B cell (primary cell): ENCODE data around the gene MRPS12. TPM values are rescaled to one million over a fixed set of nuclear protein-coding genes. Genes with fewer than 3 reads are reported as not detected.
A peak's percentile ranks its signal among the peaks of the same experiment; 100 is the strongest.

Experiments
- ATAC-seq: fragments of 200-7000 bp; cut with Tn5 transposase; one replicate; pipeline ENCODE4 v1.10.0; 2021; ENCODE audit warnings: low read depth, mild to moderate bottlenecking, moderate number of reproducible peaks, moderate library complexity
- CTCF ChIA-PET: fragments of 350-600 bp; sonication (Branson Sonifier 250); formaldehyde crosslinking; loops from one replicate; lab custom pipeline; 2021; ENCODE audit warnings: antibody characterized with exemption, inconsistent platforms; lab: Charles Lee
- POLR2A ChIA-PET: fragments of 350-600 bp; sonication (Branson Sonifier 250); formaldehyde crosslinking; loops from one replicate; lab custom pipeline; 2021; ENCODE audit warnings: antibody characterized with exemption; lab: Charles Lee
- DNase-seq: peaks from one replicate; pipeline ENCODE4 v3.0.0; 2013
- H2AFZ ChIP-seq: 2 replicates; pipeline ENCODE4 v1.6.1; 2012; ENCODE audit warnings: mild to moderate bottlenecking, low read depth, low read length; ENCODE audit not compliant: insufficient read depth, poor library complexity, severe bottlenecking
- H3K27ac ChIP-seq, 2 donors: 1 replicate in 1 of 2; 2 replicates in 1 of 2; pipeline ENCODE4 v1.5.1; 2012 to 2013; ENCODE audit warnings: low read length in 2 of 2, mild to moderate bottlenecking in 2 of 2, moderate library complexity in 1 of 2
- H3K27me3 ChIP-seq, 4 experiments: fragments of 200-600 bp in 1 of 4; sonication (generic) in 1 of 4; replicated peaks in 1 of 4; 1 replicate in 2 of 4; 2 replicates in 2 of 4; pipeline versions ENCODE4 v1.6.1 to v1.7.0; 2013 to 2016; ENCODE audit warnings: low read length in 3 of 4, mild to moderate bottlenecking in 2 of 4, mixed read lengths in 1 of 4, moderate library complexity in 1 of 4; ENCODE audit not compliant: insufficient read depth in 4 of 4, control insufficient read depth in 3 of 4; ENCODE audit errors: control extremely low read depth in 1 of 4
- H3K36me3 ChIP-seq, 2 experiments: replicated peaks in 1 of 2; 1 replicate in 1 of 2; 2 replicates in 1 of 2; pipeline versions ENCODE4 v1.6.1 to v1.7.1; 2013; ENCODE audit warnings: low read length in 1 of 2; ENCODE audit not compliant: insufficient read depth in 2 of 2, control insufficient read depth in 1 of 2; ENCODE audit errors: control extremely low read depth in 1 of 2, extremely low read depth in 1 of 2
- H3K4me1 ChIP-seq, 2 donors: fragments of 200-600 bp in 1 of 2; sonication (generic) in 1 of 2; 1 replicate in 1 of 2; 2 replicates in 1 of 2; pipeline versions ENCODE4 v1.5.1 to v1.6.1; 2013 to 2017; ENCODE audit warnings: low read length in 2 of 2; ENCODE audit not compliant: control insufficient read depth in 2 of 2, insufficient read depth in 2 of 2
- H3K4me2 ChIP-seq: replicated peaks from 2 replicates; pipeline ENCODE3; 2012; ENCODE audit warnings: mild to moderate bottlenecking, low read depth, low read length; ENCODE audit not compliant: poor library complexity, severe bottlenecking
- H3K4me3 ChIP-seq, 5 experiments: fragments of 200-600 bp in 1 of 5; sonication (generic) in 1 of 5; 1 replicate in 3 of 5; 2 replicates in 2 of 5; pipeline versions ENCODE4 v1.5.1 to v1.7.0; 2011 to 2016; ENCODE audit warnings: low read length in 4 of 5, mild to moderate bottlenecking in 4 of 5, low read depth in 2 of 5, control low read depth in 1 of 5, moderate library complexity in 1 of 5; ENCODE audit not compliant: insufficient read depth in 1 of 5; ENCODE audit errors: control extremely low read depth in 1 of 5, extremely low read depth in 1 of 5
- H3K79me2 ChIP-seq: fragments of 200-600 bp; sonication (generic); one replicate; pipeline ENCODE4 v1.6.0; 2016; ENCODE audit warnings: low read length; ENCODE audit not compliant: control insufficient read depth, insufficient read depth
- H3K9ac ChIP-seq: fragments of 200-600 bp; sonication (generic); 2 replicates; pipeline ENCODE4 v1.6.1; 2017; ENCODE audit warnings: mild to moderate bottlenecking, low read length, moderate library complexity
- H3K9me3 ChIP-seq, 3 donors: one replicate each; pipeline versions ENCODE4 v1.6.1 to v1.7.1; 2013; ENCODE audit warnings: low read length in 2 of 3; ENCODE audit not compliant: control insufficient read depth in 2 of 3, insufficient read depth in 1 of 3; ENCODE audit errors: control extremely low read depth in 1 of 3
- H4K20me1 ChIP-seq: 2 replicates; pipeline ENCODE4 v1.6.0; 2012; ENCODE audit warnings: mild to moderate bottlenecking, low read length; ENCODE audit not compliant: insufficient read depth, control insufficient read depth, poor library complexity, severe bottlenecking
- H3K27ac Mint-ChIP-seq: one replicate; pipeline ENCODE4 v1.8.0; 2021; ENCODE audit warnings: mixed read lengths
- H3K27me3 Mint-ChIP-seq: one replicate; pipeline ENCODE4 v1.8.0; 2021; ENCODE audit warnings: mixed read lengths
- H3K4me1 Mint-ChIP-seq: one replicate; pipeline ENCODE4 v1.8.0; 2021; ENCODE audit warnings: mixed read lengths
- H3K4me3 Mint-ChIP-seq: one replicate; pipeline ENCODE4 v1.8.0; 2021; ENCODE audit warnings: mixed read lengths
- H3K9me3 Mint-ChIP-seq: one replicate; pipeline ENCODE4 v1.8.0; 2022; ENCODE audit warnings: mixed read lengths; ENCODE audit not compliant: insufficient read depth
- EZH2 ChIP-seq: IDR thresholded peaks from 2 replicates; pipeline ENCODE4 v1.6.1; 2012; ENCODE audit warnings: borderline replicate concordance, low read depth, mild to moderate bottlenecking, moderate library complexity, low read length; ENCODE audit not compliant: insufficient read depth, poor library complexity, severe bottlenecking
- WGBS: methylation state at CpG from one replicate; pipeline ENCODE4 v1.1.5; 2013; ENCODE audit warnings: missing lambda C conversion rate; ENCODE audit not compliant: insufficient coverage; 5-methylcytosine and 5-hydroxymethylcytosine counted together
- intact Hi-C: fragments of 100-400 bp; cut with micrococcal nuclease; formaldehyde crosslinking; loops from one replicate; pipeline ENCODE4 v1.10.0; 2022
- polyA plus RNA-seq: library from polyadenylated mRNA; depleted of rRNA; stranded (reverse); fragments of >200 nt; gene quantifications from 2 replicates; pipeline ENCODE4 v1.2.3, GENCODE V29; 2012
- total RNA-seq, 2 donors: library from RNA; stranded (reverse); fragments of 120-200 nt in 1 of 2; gene quantifications; 1 replicate in 1 of 2; 2 replicates in 1 of 2; pipeline versions ENCODE4 v1.2.3 to v1.2.4, GENCODE V29; 2013 to 2022
- TF ChIP-seq, protein P1 (sequence below): fragments of 200-600 bp; IDR thresholded peaks from one replicate; pipeline ENCODE4 v1.8.0; 2022; ENCODE audit warnings: antibody characterized with exemption, mild to moderate bottlenecking

Gene MRPS12
- total and polyA plus RNA-seq, 2 donors (not counting 1 experiment from before 2014, with no cell fraction given): 27.0 to 30.3 TPM

DNA sequence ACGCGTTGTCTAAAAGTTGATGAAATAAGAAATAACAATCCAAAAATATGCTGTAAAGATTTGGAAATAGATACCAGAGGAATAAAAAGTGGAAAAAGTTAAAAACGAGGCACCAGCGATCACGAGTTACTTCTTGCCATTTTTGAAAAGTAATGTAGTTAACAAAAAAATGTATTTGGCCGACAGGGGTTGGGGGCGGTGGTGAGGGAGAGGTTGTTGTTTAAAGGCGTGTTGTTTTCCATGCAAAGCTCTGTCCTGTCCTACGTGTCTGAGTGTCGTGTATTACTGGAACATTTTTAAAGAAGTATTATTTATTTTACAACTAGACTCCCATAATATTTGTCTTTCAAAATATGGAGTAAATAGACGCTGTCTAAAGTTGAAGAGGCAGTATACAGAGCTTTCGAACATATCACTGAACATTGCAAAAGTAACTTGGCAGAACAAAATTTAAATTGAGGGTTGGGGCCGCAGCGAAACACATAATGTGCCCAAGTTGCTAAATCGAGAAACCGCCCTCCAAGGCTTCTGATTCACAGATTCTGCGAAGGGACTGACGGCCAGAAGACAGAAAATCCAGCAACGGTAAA lies 44.0 kb downstream of the MRPS12 start:
- Histone ChIP-seq H2AFZ (no peak overlapping the region), H3K4me2 (no peak overlapping the region), H3K27me3 (peaks cover 0 to 19% (median 12%) of the 10 kb centered on the region in 4 experiments), H3K4me3 (no peak overlapping the region), H3K27ac (no peak overlapping the region), H3K79me2 (no peaks in the 10 kb centered on the region), H4K20me1 (no peaks in the 10 kb centered on the region), H3K4me1 (peaks cover 0 to 3% of the 10 kb centered on the region in 2 donors), H3K9me3 (peaks cover 0 to 10% (median 0%) of the 10 kb centered on the region in 3 donors), H3K9ac (no peak overlapping the region), H3K36me3 (no peaks in the 10 kb centered on the region)
- H3K27me3 Mint-ChIP-seq: peaks cover 36% of the 10 kb centered on the region
- no peaks in the 10 kb centered on the region for H3K9me3 Mint-ChIP-seq
- intact Hi-C loops: no loop called here
- CTCF ChIA-PET: interaction anchor here (0.9 kb wide), 1 partner anchor 15 kb away, joined by 5 read pairs; no protein-coding TSS in a partner anchor
- no peak overlapping the region for H3K27ac Mint-ChIP-seq
- POLR2A ChIA-PET: no interaction called here
- TF ChIP-seq, protein P1, sequence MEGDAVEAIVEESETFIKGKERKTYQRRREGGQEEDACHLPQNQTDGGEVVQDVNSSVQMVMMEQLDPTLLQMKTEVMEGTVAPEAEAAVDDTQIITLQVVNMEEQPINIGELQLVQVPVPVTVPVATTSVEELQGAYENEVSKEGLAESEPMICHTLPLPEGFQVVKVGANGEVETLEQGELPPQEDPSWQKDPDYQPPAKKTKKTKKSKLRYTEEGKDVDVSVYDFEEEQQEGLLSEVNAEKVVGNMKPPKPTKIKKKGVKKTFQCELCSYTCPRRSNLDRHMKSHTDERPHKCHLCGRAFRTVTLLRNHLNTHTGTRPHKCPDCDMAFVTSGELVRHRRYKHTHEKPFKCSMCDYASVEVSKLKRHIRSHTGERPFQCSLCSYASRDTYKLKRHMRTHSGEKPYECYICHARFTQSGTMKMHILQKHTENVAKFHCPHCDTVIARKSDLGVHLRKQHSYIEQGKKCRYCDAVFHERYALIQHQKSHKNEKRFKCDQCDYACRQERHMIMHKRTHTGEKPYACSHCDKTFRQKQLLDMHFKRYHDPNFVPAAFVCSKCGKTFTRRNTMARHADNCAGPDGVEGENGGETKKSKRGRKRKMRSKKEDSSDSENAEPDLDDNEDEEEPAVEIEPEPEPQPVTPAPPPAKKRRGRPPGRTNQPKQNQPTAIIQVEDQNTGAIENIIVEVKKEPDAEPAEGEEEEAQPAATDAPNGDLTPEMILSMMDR: no peak
- TF ChIP-seq EZH2: no peak
- peaks cover 12% of the 10 kb centered on the region for H3K4me1 Mint-ChIP-seq
- DNase-seq: no peak
- peak overlapping the region; percentile 50 for H3K4me3 Mint-ChIP-seq
- ATAC-seq: no peak
- WGBS: 83% methylated on average over 12 of the region's 19 CpGs

DNA sequence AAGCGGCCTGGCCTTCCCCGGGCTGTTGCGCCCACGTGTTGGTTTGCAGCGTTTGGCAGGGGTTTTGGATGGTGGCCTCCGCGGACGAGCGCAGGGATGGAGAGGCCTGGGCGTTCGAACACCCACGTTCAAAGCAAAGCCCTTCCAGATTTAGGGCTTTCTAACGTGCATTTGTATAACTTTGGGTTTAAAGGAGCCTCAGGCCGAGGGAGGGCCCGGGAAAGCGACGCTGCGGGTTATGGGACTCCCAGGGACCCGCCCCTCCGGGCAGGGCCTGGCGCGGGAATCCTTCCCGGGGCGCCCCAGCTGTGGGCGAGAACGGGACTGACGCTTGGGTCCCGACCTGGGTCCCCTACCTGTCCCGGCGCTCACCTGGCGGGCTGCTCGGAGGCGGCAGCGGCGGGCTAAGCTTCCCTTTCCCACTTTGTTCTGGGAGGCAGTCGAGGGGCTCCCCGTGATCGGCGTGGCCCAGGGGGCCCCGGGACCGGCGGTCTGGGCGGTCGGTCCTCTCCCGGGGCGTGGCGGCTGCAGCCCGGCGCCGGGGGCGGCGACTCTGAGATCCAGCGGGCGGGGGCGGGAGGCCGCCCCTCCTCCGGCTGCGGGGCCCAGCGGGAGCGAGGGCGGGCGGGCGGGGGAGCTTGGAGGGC lies 44.6 kb downstream of the MRPS12 start, which contains the start of gene FBXO17:
Gene FBXO17 (minus strand): TSS at position 529 of the 647 bp plus-strand sequence. CDS start 25,423 bp downstream, outside the sequence.
- WGBS: 15% methylated on average over 59 of the region's 63 CpGs
- Histone ChIP-seq H3K4me2 (peak within 1 kb of the TSS; percentile 46), H3K27me3 (peaks cover 0 to 19% (median 12%) of the 10 kb centered on the region in 4 experiments), H3K4me1 (peaks cover 0 to 3% of the 10 kb centered on the region in 2 donors), H2AFZ (peak within 1 kb of the TSS; percentile 16), H3K79me2 (no peaks in the 10 kb centered on the region), H3K9me3 (peaks cover 0 to 16% (median under 1%) of the 10 kb centered on the region in 3 donors), H4K20me1 (no peaks in the 10 kb centered on the region), H3K4me3 (no peak within 1 kb of the TSS), H3K9ac (no peak within 1 kb of the TSS), H3K36me3 (no peaks in the 10 kb centered on the region), H3K27ac (no peak within 1 kb of the TSS)
- no peak within 1 kb of the TSS for H3K27ac Mint-ChIP-seq
- POLR2A ChIA-PET: no interaction called here
- ATAC-seq: no peak
- intact Hi-C loops: no loop called here
- DNase-seq: no peak
- H3K4me1 Mint-ChIP-seq: peaks cover 12% of the 10 kb centered on the region
- TF ChIP-seq, protein P1: no peak
- no peak for TF ChIP-seq EZH2
- H3K4me3 Mint-ChIP-seq: peak within 1 kb of the TSS; percentile 59
- peaks cover 36% of the 10 kb centered on the region for H3K27me3 Mint-ChIP-seq
- no peaks in the 10 kb centered on the region for H3K9me3 Mint-ChIP-seq
- CTCF ChIA-PET: no interaction called here
